Urinary bladder (tissue), 4 donors: ENCODE measurements around the gene CRYBB1. TPM values are rescaled to one million over a fixed set of nuclear protein-coding genes. Genes with fewer than 3 reads are reported as not detected.

Source experiments
- DNase-seq: peaks from one replicate; pipeline ENCODE4 v3.0.0-alpha.2; 2015; ENCODE audit errors: extremely low spot score
- H3K27ac ChIP-seq: one replicate; pipeline ENCODE4 v1.5.1; 2013; ENCODE audit warnings: low read depth, mild to moderate bottlenecking, moderate library complexity
- H3K36me3 ChIP-seq: one replicate; pipeline ENCODE4 v1.6.1; 2013; ENCODE audit warnings: mild to moderate bottlenecking, moderate library complexity; ENCODE audit not compliant: insufficient read depth
- H3K4me1 ChIP-seq: one replicate; pipeline ENCODE4 v1.6.1; 2013; ENCODE audit warnings: mild to moderate bottlenecking, moderate library complexity; ENCODE audit not compliant: insufficient read depth
- H3K4me3 ChIP-seq: one replicate; pipeline ENCODE4 v1.5.1; 2013; ENCODE audit warnings: low read depth, low read length
- WGBS: extraction: QIAGEN DNeasy Blood & Tissue Kit; methylation state at CpG from one replicate; pipeline ENCODE4 v1.1.7; 2013; 5-methylcytosine and 5-hydroxymethylcytosine counted together
- polyA plus RNA-seq: library from polyadenylated mRNA; stranded (reverse); fragments of 200-250 nt; gene quantifications from one replicate; pipeline ENCODE4 v1.2.3, GENCODE V29; 2013
- total RNA-seq: library from RNA; depleted of rRNA; stranded (reverse); fragments of >200 nt; gene quantifications from one replicate; pipeline ENCODE4 v1.2.3, GENCODE V29; 2014
- donor health status: healthy with polysubstance abuse.
- donor health status: healthy.

The CRYBB1 gene
- total and polyA plus RNA-seq, 2 donors: 1.4 to 1.6 TPM

- no peak overlapping the region for H3K4me3 ChIP-seq
- DNase-seq: no peak
- no peak overlapping the region for H3K27ac ChIP-seq
- H3K4me1 ChIP-seq: no peaks in the 10 kb centered on the region
- H3K36me3 ChIP-seq: no peaks in the 10 kb centered on the region
- 92% methylated on average over 4 of the region's 4 CpGs for WGBS
These were observed 29.7 kb downstream of the CRYBB1 start for GRCh38 chr22:26587991-26588613.

GRCh38 chr22:26586556-26587325 is 31.1 kb downstream of the CRYBB1 start:
- no peaks in the 10 kb centered on the region for H3K4me1 ChIP-seq
- 80% methylated on average over 11 of the region's 11 CpGs for WGBS
- H3K36me3 ChIP-seq: no peaks in the 10 kb centered on the region
- no peak for DNase-seq
- H3K27ac ChIP-seq: no peak overlapping the region
- H3K4me3 ChIP-seq: no peak overlapping the region

- no peak for DNase-seq
These were observed 32.6 kb downstream of the CRYBB1 start for GRCh38 chr22:26585104-26585790.

GRCh38 chr22:26584010-26584409 is 33.8 kb downstream of the CRYBB1 start:
- no peak for DNase-seq
- no peaks in the 10 kb centered on the region for H3K4me1 ChIP-seq
- 81% methylated on average over 4 of the region's 4 CpGs for WGBS
- no peak overlapping the region for H3K27ac ChIP-seq
- H3K4me3 ChIP-seq: no peak overlapping the region
- no peaks in the 10 kb centered on the region for H3K36me3 ChIP-seq

More at GRCh38 chr22:26585104-26585790, 32.6 kb downstream of the CRYBB1 start:
- no peak overlapping the region for H3K4me3 ChIP-seq
- H3K27ac ChIP-seq: no peak overlapping the region
- no peaks in the 10 kb centered on the region for H3K4me1 ChIP-seq
- H3K36me3 ChIP-seq: no peaks in the 10 kb centered on the region
- WGBS: 36% methylated on average over 11 of the region's 11 CpGs

- no peaks in the 10 kb centered on the region for H3K36me3 ChIP-seq
- H3K4me1 ChIP-seq: no peaks in the 10 kb centered on the region
- DNase-seq: no peak
- 96% methylated on average over 8 of the region's 8 CpGs for WGBS
- H3K27ac ChIP-seq: no peak overlapping the region
- no peak overlapping the region for H3K4me3 ChIP-seq
These were observed 36.1 kb downstream of the CRYBB1 start for GRCh38 chr22:26581633-26582168.

- Histone ChIP-seq H3K4me1 (no peaks in the 10 kb centered on the region), H3K27ac (no peak overlapping the region), H3K36me3 (no peaks in the 10 kb centered on the region), H3K4me3 (no peak overlapping the region)
- no peak for DNase-seq
- 84% methylated on average over 1 of the region's 1 CpG for WGBS
These were observed 36.8 kb downstream of the CRYBB1 start for GRCh38 chr22:26581026-26581425.

GRCh38 chr22:26580240-26580962 is 37.4 kb downstream of the CRYBB1 start:
- 76% methylated on average over 13 of the region's 13 CpGs for WGBS
- H3K27ac ChIP-seq: no peak overlapping the region
- DNase-seq: no peak
- no peaks in the 10 kb centered on the region for H3K4me1 ChIP-seq
- no peaks in the 10 kb centered on the region for H3K36me3 ChIP-seq
- H3K4me3 ChIP-seq: no peak overlapping the region

- H3K27ac ChIP-seq: no peak overlapping the region
- no peaks in the 10 kb centered on the region for H3K36me3 ChIP-seq
- 58% methylated on average over 10 of the region's 10 CpGs for WGBS
- H3K4me1 ChIP-seq: no peaks in the 10 kb centered on the region
- DNase-seq: no peak
- no peak overlapping the region for H3K4me3 ChIP-seq
These were observed 38.4 kb downstream of the CRYBB1 start for GRCh38 chr22:26579331-26579886.

GRCh38 chr22:26577081-26577480 is 40.7 kb downstream of the CRYBB1 start:
- H3K4me1 ChIP-seq: no peaks in the 10 kb centered on the region
- no peaks in the 10 kb centered on the region for H3K36me3 ChIP-seq
- no peak overlapping the region for H3K27ac ChIP-seq
- DNase-seq: no peak
- 94% methylated on average over 7 of the region's 7 CpGs for WGBS
- no peak overlapping the region for H3K4me3 ChIP-seq

GRCh38 chr22:26576026-26576680 is 41.7 kb downstream of the CRYBB1 start:
- no peak for DNase-seq
- no peaks in the 10 kb centered on the region for H3K4me1 ChIP-seq
- no peak overlapping the region for H3K27ac ChIP-seq

GRCh38 chr22:26574001-26574723 is 43.7 kb downstream of the CRYBB1 start:
- Histone ChIP-seq H3K36me3 (no peaks in the 10 kb centered on the region), H3K4me1 (no peaks in the 10 kb centered on the region)
- 81% methylated on average over 7 of the region's 7 CpGs for WGBS

More at GRCh38 chr22:26576026-26576680, 41.7 kb downstream of the CRYBB1 start:
- H3K4me3 ChIP-seq: no peak overlapping the region
- WGBS: 61% methylated on average over 8 of the region's 8 CpGs
- H3K36me3 ChIP-seq: no peaks in the 10 kb centered on the region

GRCh38 chr22:26573026-26573662 is 44.7 kb downstream of the CRYBB1 start:
- H3K4me3 ChIP-seq: no peak overlapping the region
- no peaks in the 10 kb centered on the region for H3K4me1 ChIP-seq
- DNase-seq: peak; percentile 65
- H3K27ac ChIP-seq: no peak overlapping the region
- WGBS: 35% methylated on average over 10 of the region's 10 CpGs
- no peaks in the 10 kb centered on the region for H3K36me3 ChIP-seq

More at GRCh38 chr22:26574001-26574723, 43.7 kb downstream of the CRYBB1 start:
- DNase-seq: no peak
- Histone ChIP-seq H3K4me3 (no peak overlapping the region), H3K27ac (no peak overlapping the region)
